Activated T-cell treated with anti-CD3 and anti-CD28 coated beads, Interleukin-2, amount 50 U/mL, for 48 hours (primary cell): ENCODE data around the gene SEC22C.
"Not testable (repeated sequence)": the region's sequence is repeated elsewhere in the genome, so short reads cannot be mapped to it uniquely, and the experiment has no call there.

Source experiments
- DNase-seq, 2 experiments: peaks; one replicate each; pipeline ENCODE4 v3.0.0-alpha.2; 2020

The SEC22C gene

GRCh38 chr3:42579346-42579745 is 2.4 kb downstream of the SEC22C start:
- not testable (repeated sequence) for DNase-seq

GRCh38 chr3:42578054-42578453 is 3.7 kb downstream of the SEC22C start:
- DNase-seq = no peak

- DNase-seq = no peak
Observed at GRCh38 chr3:42575137-42575741, 6.5 kb downstream of the SEC22C start.

- DNase-seq = peak in 1 of 2 experiments; percentile 32
Observed at GRCh38 chr3:42572278-42572677, 9.5 kb downstream of the SEC22C start.

- no peak for DNase-seq
Observed at GRCh38 chr3:42569593-42570142, 12.1 kb downstream of the SEC22C start.

GRCh38 chr3:42562047-42562907 is 19.5 kb downstream of the SEC22C start:
- no peak for DNase-seq

- no peak for DNase-seq
Observed at GRCh38 chr3:42557854-42558253, 23.9 kb downstream of the SEC22C start.

- DNase-seq = not testable (repeated sequence)
Observed at GRCh38 chr3:42556817-42557216, 24.9 kb downstream of the SEC22C start.

- DNase-seq = peak in 1 of 2 experiments; percentile 28
Observed at GRCh38 chr3:42556089-42556632, 25.6 kb downstream of the SEC22C start.

- no peak for DNase-seq
Observed at GRCh38 chr3:42552830-42553229, 28.9 kb downstream of the SEC22C start.

- no peak for DNase-seq
Observed at GRCh38 chr3:42550250-42550649, 31.5 kb downstream of the SEC22C start.

GRCh38 chr3:42549131-42549530 is 32.6 kb downstream of the SEC22C start:
- no peak for DNase-seq

GRCh38 chr3:42547401-42547945 is 34.3 kb downstream of the SEC22C start:
- DNase-seq = peak; percentile 71 to 75

- no peak for DNase-seq
Observed at GRCh38 chr3:42546691-42547213, 35.0 kb downstream of the SEC22C start.

- DNase-seq = no peak
Observed at GRCh38 chr3:42545284-42545900, 36.4 kb downstream of the SEC22C start.

- no peak for DNase-seq
Observed at GRCh38 chr3:42544492-42545283, 37.1 kb downstream of the SEC22C start.

GRCh38 chr3:42541079-42541478 is 40.7 kb downstream of the SEC22C start:
- no peak for DNase-seq

- DNase-seq = peak; percentile 74 to 77
Observed at GRCh38 chr3:42539871-42540714, 41.7 kb downstream of the SEC22C start.

- DNase-seq = no peak
Observed at GRCh38 chr3:42537350-42537749, 44.4 kb downstream of the SEC22C start.

- DNase-seq = peak; percentile 55 to 59
Observed at GRCh38 chr3:42535981-42536784, 45.6 kb downstream of the SEC22C start.
